Neural progenitor cell (in vitro differentiated cells): ENCODE results near the gene MAN2A2. TPM values are rescaled to one million over a fixed set of nuclear protein-coding genes. Genes with fewer than 3 reads are reported as not detected.
A peak's percentile ranks its signal among the peaks of the same experiment; 100 is the strongest.

ENCODE experiments used
- DNase-seq: peaks from one replicate; pipeline ENCODE4 v3.0.0-alpha.2; 2016; ENCODE audit warnings: low spot score
- H2AFZ ChIP-seq: fragments of 200-600 bp; sonication (generic); replicated peaks from 2 replicates; pipeline ENCODE4 v1.6.1; 2016; ENCODE audit warnings: antibody characterized with exemption
- H3F3A ChIP-seq: fragments of 200-600 bp; sonication (generic); 2 replicates; pipeline ENCODE4 v1.6.1; 2016; ENCODE audit warnings: antibody characterized with exemption, low read depth
- H3K27ac ChIP-seq: fragments of 200-600 bp; sonication (generic); 2 replicates; pipeline ENCODE4 v1.5.1; 2016; ENCODE audit warnings: mild to moderate bottlenecking
- H3K27me3 ChIP-seq: fragments of 200-600 bp; sonication (generic); 2 replicates; pipeline ENCODE4 v1.6.1; 2016; ENCODE audit warnings: mild to moderate bottlenecking, moderate library complexity
- H3K36me3 ChIP-seq: fragments of 200-600 bp; sonication (generic); 2 replicates; pipeline ENCODE4 v1.5.1; 2016
- H3K4me1 ChIP-seq: fragments of 200-600 bp; sonication (generic); 2 replicates; pipeline ENCODE4 v1.6.1; 2016; ENCODE audit warnings: mixed run types
- H3K4me2 ChIP-seq: fragments of 200-600 bp; sonication (generic); 2 replicates; pipeline ENCODE4 v1.6.1; 2016
- H3K4me3 ChIP-seq: fragments of 200-600 bp; sonication (generic); 2 replicates; pipeline ENCODE4 v1.5.1; 2016
- H3K79me2 ChIP-seq: fragments of 200-600 bp; sonication (generic); 2 replicates; pipeline ENCODE4 v1.6.1; 2016; ENCODE audit warnings: low read depth
- H3K9ac ChIP-seq: fragments of 200-600 bp; sonication (generic); 2 replicates; pipeline ENCODE4 v1.6.1; 2016
- H3K9me3 ChIP-seq: fragments of 200-600 bp; sonication (generic); 2 replicates; pipeline ENCODE4 v1.5.1; 2016; ENCODE audit warnings: low read depth
- H4K20me1 ChIP-seq: fragments of 200-600 bp; sonication (generic); 2 replicates; pipeline ENCODE4 v1.6.1; 2016; ENCODE audit warnings: low read depth
- H3K27ac Mint-ChIP-seq: 3 replicates; pipeline ENCODE4 v1.8.0; 2021; ENCODE audit warnings: mixed read lengths
- H3K27me3 Mint-ChIP-seq: 2 replicates; pipeline ENCODE4 v1.8.0; 2022; ENCODE audit warnings: low read depth, mild to moderate bottlenecking, inconsistent platforms, moderate library complexity, mixed read lengths; ENCODE audit not compliant: insufficient read depth
- H3K36me3 Mint-ChIP-seq: 3 replicates; pipeline ENCODE4 v1.8.0; 2021; ENCODE audit warnings: mixed read lengths
- H3K4me1 Mint-ChIP-seq: 3 replicates; pipeline ENCODE4 v1.8.0; 2021; ENCODE audit warnings: mixed read lengths
- H3K4me3 Mint-ChIP-seq: 3 replicates; pipeline ENCODE4 v1.8.0; 2021; ENCODE audit warnings: mild to moderate bottlenecking, moderate library complexity, mixed read lengths
- H3K9me3 Mint-ChIP-seq: 3 replicates; pipeline ENCODE4 v1.8.0; 2020; ENCODE audit warnings: mixed read lengths
- CTCF ChIP-seq: fragments of 200-600 bp; sonication (generic); IDR thresholded peaks from 2 replicates; pipeline ENCODE4 v1.5.1; 2017; ENCODE audit warnings: antibody characterized with exemption, mild to moderate bottlenecking
- EZH2 ChIP-seq: fragments of 200-600 bp; sonication (generic); IDR thresholded peaks from 2 replicates; pipeline ENCODE4 v1.6.1; 2017; ENCODE audit warnings: antibody characterized with exemption, mild to moderate bottlenecking, moderate library complexity
- EZH2phosphoT487 ChIP-seq: fragments of 200-600 bp; sonication (generic); IDR thresholded peaks from 2 replicates; pipeline ENCODE4 v1.6.1; 2017; ENCODE audit warnings: antibody characterized with exemption
- total RNA-seq: library from RNA; depleted of rRNA; stranded (reverse); fragments of >200 nt; gene quantifications from 2 replicates; pipeline ENCODE4 v1.2.3, GENCODE V29; 2015; ENCODE audit warnings: low replicate concordance

MAN2A2 gene
- total RNA-seq, 1 donor from 2014 or later, result 7.0 TPM

GRCh38 chr15:90871139-90871715 is 31.9 kb upstream of the MAN2A2 start:
- peaks cover 41% of the 10 kb centered on the region for H3K4me1 ChIP-seq
- H3K27me3 ChIP-seq, result no peaks in the 10 kb centered on the region
- no peaks in the 10 kb centered on the region for H3K36me3 ChIP-seq
- peak overlapping the region; percentile 86 for H2AFZ ChIP-seq
- H3K9me3 ChIP-seq, result no peaks in the 10 kb centered on the region
- no peak overlapping the region for H3K27ac ChIP-seq
- H3K79me2 ChIP-seq, result peaks cover 6% of the 10 kb centered on the region
- H3F3A ChIP-seq, result peaks cover 36% of the 10 kb centered on the region
- peaks cover 17% of the 10 kb centered on the region for H4K20me1 ChIP-seq
- H3K4me3 ChIP-seq, result peak overlapping the region; percentile 94
- peak overlapping the region; percentile 90 for H3K4me3 Mint-ChIP-seq
- H3K4me1 Mint-ChIP-seq, result peaks cover 47% of the 10 kb centered on the region
- H3K4me2 ChIP-seq, result peak overlapping the region; percentile 98
- TF ChIP-seq CTCF (no peak), EZH2phosphoT487 (no peak), EZH2 (no peak)
- H3K27ac Mint-ChIP-seq, result peak overlapping the region; percentile 84
- no peak overlapping the region for H3K9ac ChIP-seq
- peaks cover 2% of the 10 kb centered on the region for H3K36me3 Mint-ChIP-seq
- peak; percentile 54 for DNase-seq
- H3K9me3 Mint-ChIP-seq, result no peaks in the 10 kb centered on the region
- H3K27me3 Mint-ChIP-seq, result peaks cover 5% of the 10 kb centered on the region

GRCh38 chr15:90871716-90872485 is 31.2 kb upstream of the MAN2A2 start:
- no peaks in the 10 kb centered on the region for H3K27me3 ChIP-seq
- Mint-ChIP-seq H3K9me3 (no peaks in the 10 kb centered on the region), H3K4me1 (peaks cover 47% of the 10 kb centered on the region), H3K27me3 (peaks cover 5% of the 10 kb centered on the region), H3K27ac (no peak overlapping the region), H3K4me3 (peak overlapping the region; percentile 87), H3K36me3 (peaks cover 9% of the 10 kb centered on the region)
- DNase-seq, result peak; percentile 56
- peaks cover 17% of the 10 kb centered on the region for H4K20me1 ChIP-seq
- peak overlapping the region; percentile 94 for H3K4me3 ChIP-seq
- H3K4me1 ChIP-seq, result peaks cover 41% of the 10 kb centered on the region
- no peaks in the 10 kb centered on the region for H3K36me3 ChIP-seq
- H3K9ac ChIP-seq, result no peak overlapping the region
- H3K4me2 ChIP-seq, result peak overlapping the region; percentile 98
- H3K79me2 ChIP-seq, result peaks cover 6% of the 10 kb centered on the region
- peaks cover 36% of the 10 kb centered on the region for H3F3A ChIP-seq
- peak overlapping the region; percentile 71 for H2AFZ ChIP-seq
- no peaks in the 10 kb centered on the region for H3K9me3 ChIP-seq
- TF ChIP-seq CTCF (no peak), EZH2phosphoT487 (no peak), EZH2 (no peak)
- H3K27ac ChIP-seq, result no peak overlapping the region

GRCh38 chr15:90872486-90873184 is 30.5 kb upstream of the MAN2A2 start:
- Histone ChIP-seq H3F3A (peaks cover 36% of the 10 kb centered on the region), H3K9ac (no peak overlapping the region), H3K27ac (no peak overlapping the region), H2AFZ (no peak overlapping the region), H3K36me3 (no peaks in the 10 kb centered on the region), H3K4me2 (peak overlapping the region; percentile 98), H3K27me3 (no peaks in the 10 kb centered on the region), H3K79me2 (peaks cover 6% of the 10 kb centered on the region), H4K20me1 (peaks cover 17% of the 10 kb centered on the region), H3K4me3 (peak overlapping the region; percentile 94), H3K9me3 (no peaks in the 10 kb centered on the region), H3K4me1 (peaks cover 41% of the 10 kb centered on the region)
- Mint-ChIP-seq H3K27ac (no peak overlapping the region), H3K9me3 (no peaks in the 10 kb centered on the region), H3K36me3 (peaks cover 12% of the 10 kb centered on the region), H3K4me3 (peak overlapping the region; percentile 87), H3K27me3 (peaks cover 2% of the 10 kb centered on the region), H3K4me1 (peaks cover 47% of the 10 kb centered on the region)
- TF ChIP-seq EZH2phosphoT487 (no peak), CTCF (no peak)
- no peak for DNase-seq
